ENCODE data around the gene PTPRN2.
"Not testable (repeated sequence)": the region's sequence is repeated elsewhere in the genome, so short reads cannot be mapped to it uniquely, and the experiment has no call there.

Gene PTPRN2

GRCh38 chr7:157743781-157744525 is 843.7 kb downstream of the PTPRN2 start:
- no peak for DNase-seq

- DNase-seq, result no peak
Measured at GRCh38 chr7:157740251-157740798, 847.3 kb downstream of the PTPRN2 start.

- DNase-seq, result no peak
Measured at GRCh38 chr7:157739650-157740049, 848.0 kb downstream of the PTPRN2 start.

- DNase-seq, result no peak
Measured at GRCh38 chr7:157739031-157739430, 848.6 kb downstream of the PTPRN2 start.

- DNase-seq, result no peak
Measured at GRCh38 chr7:157738066-157738460, 849.6 kb downstream of the PTPRN2 start.

DNA sequence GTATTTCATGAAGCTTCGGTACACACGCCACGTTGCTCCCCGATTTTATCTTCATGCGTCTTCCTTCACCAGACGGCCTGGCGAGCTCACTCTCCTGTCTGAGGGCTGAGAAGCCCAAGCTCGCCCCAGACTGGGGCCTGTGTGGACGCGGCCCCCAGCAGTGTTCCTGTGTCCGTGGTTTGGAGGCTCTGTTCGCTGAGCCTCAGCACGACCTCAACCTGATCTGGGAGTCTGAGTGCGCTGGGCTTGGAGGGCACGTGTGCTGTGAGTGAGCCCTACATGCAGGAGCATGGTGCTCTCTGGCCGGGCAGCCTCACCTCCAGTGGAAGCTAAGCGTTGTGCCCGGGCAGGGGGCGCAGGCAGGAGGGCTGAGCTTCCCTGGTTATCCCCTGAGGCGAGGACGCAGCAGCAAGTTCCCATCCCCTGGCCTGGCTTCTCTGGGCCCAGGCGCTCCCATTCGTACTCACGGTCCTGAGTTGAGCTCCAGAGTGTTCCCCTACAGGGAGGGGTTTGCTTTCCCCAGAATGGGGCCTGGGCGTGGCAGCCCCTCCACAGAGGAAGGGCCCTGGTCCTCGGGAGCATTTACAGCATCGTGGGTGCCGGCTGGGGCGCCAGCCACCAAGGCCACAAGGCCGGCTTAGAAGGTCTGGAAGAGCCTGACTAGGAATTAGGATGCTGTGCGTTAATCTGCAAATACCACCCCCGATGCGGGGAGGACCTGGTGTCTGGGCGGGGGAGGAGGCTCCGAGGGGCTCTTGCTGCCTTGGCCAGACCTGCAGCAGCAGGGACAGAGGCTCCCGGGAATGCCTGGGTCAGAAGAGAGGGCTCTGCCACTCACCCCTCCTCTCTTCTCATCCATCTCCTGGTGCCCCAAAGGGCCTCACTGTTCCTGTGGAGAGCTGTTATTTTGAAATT is 850.2 kb downstream of the PTPRN2 start:
- no peak for DNase-seq

- no peak for DNase-seq
Measured at GRCh38 chr7:157736341-157736740, 851.3 kb downstream of the PTPRN2 start.

GRCh38 chr7:157735826-157736225 is 851.8 kb downstream of the PTPRN2 start:
- DNase-seq, result no peak

GRCh38 chr7:157734676-157735640 is 852.7 kb downstream of the PTPRN2 start:
- DNase-seq, result no peak

DNA sequence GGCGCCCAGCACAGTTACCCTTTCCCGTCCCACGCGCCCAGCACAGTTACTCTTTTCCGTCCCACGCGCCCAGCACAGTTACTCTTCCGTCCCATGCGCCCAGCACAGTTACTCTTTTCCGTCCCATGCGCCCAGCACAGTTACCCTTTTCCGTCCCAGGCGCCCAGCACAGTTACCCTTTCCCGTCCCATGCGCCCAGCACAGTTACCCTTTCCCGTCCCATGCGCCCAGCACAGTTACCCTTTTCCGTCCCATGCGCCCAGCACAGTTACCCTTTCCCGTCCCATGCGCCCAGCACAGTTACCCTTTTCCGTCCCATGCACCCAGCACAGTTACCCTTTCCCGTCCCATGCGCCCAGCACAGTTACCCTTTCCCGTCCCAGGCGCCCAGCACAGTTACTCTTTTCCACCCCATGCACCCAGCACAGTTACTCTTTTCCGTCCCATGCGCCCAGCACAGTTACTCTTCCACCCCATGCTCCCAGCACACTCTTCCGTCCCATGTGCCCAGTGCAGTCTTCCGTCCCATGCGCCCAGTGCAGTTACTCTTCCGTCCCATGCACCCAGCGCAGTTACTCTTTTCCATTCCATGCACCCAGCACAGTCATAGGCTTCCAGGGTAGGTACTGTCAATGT is 853.7 kb downstream of the PTPRN2 start:
- DNase-seq, result not testable (repeated sequence)

- DNase-seq, result no peak
Measured at GRCh38 chr7:157731126-157731525, 856.5 kb downstream of the PTPRN2 start.

DNA sequence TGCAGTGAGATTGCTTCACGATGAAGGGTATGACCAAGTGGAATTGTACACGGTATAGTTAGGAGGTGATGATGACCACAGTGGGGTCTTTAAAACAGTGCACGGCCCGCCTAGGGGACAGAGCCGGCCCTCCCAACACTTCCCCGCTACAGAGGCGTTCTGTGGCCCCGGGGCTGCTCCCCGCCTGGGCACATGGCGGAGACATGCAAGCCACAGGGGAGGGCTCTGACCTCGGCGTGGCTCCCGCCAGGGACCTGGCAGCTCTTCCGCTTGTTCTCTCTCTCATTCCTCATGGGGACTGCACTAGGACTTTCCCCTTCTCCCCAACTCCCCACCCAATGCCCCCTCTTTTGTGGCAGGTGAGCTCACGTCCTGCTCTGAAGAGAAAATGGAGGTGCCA is 857.0 kb downstream of the PTPRN2 start:
- DNase-seq, result no peak

DNA sequence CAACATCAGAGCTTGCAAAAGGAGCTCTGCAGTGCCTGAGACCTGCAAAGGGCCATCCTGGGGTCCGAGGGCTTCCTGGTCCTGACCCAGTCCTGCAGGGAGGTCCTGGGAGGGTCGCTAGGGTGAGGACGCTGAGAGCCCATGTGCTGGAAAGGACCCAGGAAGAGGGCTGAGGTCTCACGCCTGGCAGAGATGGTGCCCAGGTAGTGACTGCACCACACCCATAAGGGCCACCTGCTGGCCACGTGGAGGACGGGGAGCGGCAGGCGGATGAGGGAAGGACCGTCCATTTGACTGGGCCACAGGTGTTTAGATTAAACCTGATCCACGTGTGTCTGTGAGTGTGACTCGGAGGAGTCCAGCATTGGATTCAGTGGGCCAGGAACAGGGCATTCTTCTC is 858.1 kb downstream of the PTPRN2 start:
- DNase-seq, result no peak

DNA sequence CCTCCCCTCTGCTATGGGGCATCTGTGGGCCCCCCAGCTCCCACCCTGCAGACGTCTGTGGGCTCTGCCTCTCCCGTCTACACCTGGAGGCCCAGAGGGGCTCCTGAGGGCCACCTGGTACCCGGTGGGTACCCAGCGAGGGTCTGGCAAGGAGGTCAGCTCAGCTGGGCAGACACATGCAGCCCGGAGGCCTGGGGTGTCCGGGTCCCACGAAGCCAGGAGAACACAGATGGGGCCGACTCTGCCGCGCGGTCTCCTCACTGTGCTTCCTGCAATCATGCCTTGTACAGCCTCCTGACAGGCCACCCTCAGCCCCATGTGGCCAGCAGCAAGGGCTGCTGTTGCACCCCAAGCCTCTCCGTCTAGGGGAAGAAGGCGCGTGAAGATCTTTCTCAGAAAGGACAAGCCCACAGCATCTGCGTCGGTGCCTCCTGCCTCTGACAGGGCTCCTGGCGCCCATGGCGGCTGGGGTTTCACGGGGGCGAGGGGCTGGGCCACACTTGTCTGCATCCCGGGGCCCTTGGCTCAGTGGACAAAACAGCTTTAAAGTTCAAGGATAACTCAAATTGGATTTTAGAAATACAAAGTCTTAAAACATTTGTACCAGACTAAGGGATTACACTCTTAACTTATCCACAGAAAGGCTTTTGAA is 859.5 kb downstream of the PTPRN2 start:
- no peak for DNase-seq

- DNase-seq, result no peak
Measured at GRCh38 chr7:157726764-157727163, 860.9 kb downstream of the PTPRN2 start.

DNA sequence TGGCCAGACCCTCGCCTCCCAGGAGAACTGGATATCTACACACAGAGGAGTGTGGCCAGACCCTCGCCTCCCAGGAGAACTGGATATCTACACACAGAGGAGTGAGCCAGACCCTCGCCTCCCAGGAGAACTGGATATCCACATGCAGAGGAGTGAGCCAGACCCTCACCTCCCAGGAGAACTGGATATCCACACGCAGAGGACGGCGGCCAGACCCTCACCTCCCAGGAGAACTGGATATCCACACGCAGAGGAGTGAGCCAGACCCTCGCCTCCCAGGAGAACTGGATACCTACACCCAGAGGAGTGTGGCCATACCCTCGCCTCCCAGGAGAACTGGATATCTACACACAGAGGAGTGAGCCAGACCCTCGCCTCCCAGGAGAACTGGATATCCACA is 862.3 kb downstream of the PTPRN2 start:
- not testable (repeated sequence) for DNase-seq

DNA sequence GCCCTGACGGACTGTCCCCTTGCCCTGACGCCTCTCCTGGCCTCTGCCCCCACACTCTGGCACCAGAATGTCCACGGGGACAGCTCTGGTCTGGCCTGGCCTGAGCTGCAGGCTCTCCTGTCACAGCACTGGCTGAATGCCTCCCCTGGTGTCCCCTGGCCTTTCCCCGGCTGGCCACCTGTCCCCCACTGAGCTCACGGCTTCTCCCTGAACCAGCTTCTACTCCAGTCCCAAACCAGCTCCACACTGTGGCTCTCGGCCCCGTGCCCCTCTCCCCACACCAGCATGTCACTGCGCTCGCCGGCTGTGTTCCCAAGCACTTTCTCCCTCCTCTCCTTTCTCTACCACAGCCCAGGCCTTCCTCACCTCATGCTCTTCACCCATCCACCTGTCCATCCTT is 864.4 kb downstream of the PTPRN2 start:
- no peak for DNase-seq

- DNase-seq, result no peak
Measured at GRCh38 chr7:157722137-157723060, 865.2 kb downstream of the PTPRN2 start.

DNA sequence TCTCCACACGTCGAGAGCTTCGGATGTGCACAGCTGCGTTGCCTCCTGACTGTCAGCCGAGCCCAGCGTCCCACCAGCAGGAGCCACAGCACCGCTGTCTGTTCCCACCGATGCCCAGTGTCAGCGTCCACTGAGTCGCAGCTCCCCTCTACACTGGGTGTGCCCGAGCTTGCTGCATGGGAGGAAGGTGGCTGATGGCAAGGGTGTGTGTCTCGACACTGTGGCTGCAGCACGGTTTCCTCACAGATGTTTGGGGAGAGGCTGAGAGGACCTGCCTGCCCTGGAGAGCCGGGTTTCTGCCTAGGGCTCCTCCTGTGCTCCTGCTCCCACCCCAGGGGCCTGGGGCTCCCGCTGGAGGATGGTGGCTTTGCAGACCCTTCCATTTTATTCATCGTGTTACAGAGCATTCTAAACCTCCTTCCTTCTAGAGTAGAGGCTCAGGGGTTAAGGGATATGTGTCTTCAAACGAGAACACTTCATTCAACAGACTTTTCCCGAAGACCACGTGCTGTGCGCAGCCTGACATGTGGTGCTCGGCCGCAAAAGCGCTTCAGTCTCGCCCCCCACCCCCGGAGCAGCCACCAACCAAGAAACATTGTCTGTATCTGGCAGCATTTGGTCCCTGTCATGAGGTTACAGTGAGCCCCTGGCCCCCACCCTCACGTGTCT is 866.0 kb downstream of the PTPRN2 start:
- DNase-seq, result no peak

All from NCI-H2171 (cell line).